ENCODE data around the gene AMDHD1. TPM values are rescaled to one million over a fixed set of nuclear protein-coding genes. Genes with fewer than 3 reads are reported as not detected.
A peak's percentile ranks its signal among the peaks of the same experiment; 100 is the strongest.
"Not testable (repeated sequence)": the region's sequence is repeated elsewhere in the genome, so short reads cannot be mapped to it uniquely, and the experiment has no call there.

The AMDHD1 gene
- total RNA-seq, 1 experiment from 2014 or later: 0.27 TPM

DNA sequence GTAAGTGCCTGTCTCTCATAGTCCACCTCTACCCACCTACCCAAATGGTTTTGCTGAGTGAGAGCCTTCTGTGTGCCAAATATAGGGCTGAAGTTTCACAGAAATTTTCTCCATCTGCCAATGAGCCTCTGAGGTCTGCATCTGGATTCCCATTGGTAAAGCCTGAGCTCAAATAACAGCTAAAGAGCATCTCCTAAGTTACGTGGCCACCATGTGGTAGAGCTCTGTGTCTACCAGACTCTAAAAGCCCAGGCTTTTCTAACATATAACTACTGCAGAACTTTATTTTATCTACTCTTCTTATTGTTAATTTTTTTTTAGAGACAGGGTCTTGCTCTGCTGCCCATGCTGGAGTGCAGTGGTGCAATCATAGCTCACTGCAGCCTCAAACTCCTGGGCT, 16.0 kb downstream of the AMDHD1 start:
- in situ Hi-C loops (cut with HindIII; ENCODE audit: low sequenced_read_pairs): no loop called here
- no peak for DNase-seq (ENCODE audit: low spot score)

- in situ Hi-C loops (cut with HindIII; ENCODE audit: low sequenced_read_pairs): no loop called here
Measured at GRCh38 chr12:95960241-95960640, 17.1 kb downstream of the AMDHD1 start.

GRCh38 chr12:95962222-95962621, 19.1 kb downstream of the AMDHD1 start:
- peak; percentile 25 for DNase-seq (ENCODE audit: low spot score)

More at GRCh38 chr12:95960241-95960640, 17.1 kb downstream of the AMDHD1 start:
- no peak for DNase-seq (ENCODE audit: low spot score)

GRCh38 chr12:95963096-95963495, 20.0 kb downstream of the AMDHD1 start:
- in situ Hi-C loops (cut with HindIII; ENCODE audit: low sequenced_read_pairs): no loop called here
- no peak for DNase-seq (ENCODE audit: low spot score)

More at GRCh38 chr12:95962222-95962621, 19.1 kb downstream of the AMDHD1 start:
- in situ Hi-C loops (cut with HindIII; ENCODE audit: low sequenced_read_pairs): no loop called here

DNA sequence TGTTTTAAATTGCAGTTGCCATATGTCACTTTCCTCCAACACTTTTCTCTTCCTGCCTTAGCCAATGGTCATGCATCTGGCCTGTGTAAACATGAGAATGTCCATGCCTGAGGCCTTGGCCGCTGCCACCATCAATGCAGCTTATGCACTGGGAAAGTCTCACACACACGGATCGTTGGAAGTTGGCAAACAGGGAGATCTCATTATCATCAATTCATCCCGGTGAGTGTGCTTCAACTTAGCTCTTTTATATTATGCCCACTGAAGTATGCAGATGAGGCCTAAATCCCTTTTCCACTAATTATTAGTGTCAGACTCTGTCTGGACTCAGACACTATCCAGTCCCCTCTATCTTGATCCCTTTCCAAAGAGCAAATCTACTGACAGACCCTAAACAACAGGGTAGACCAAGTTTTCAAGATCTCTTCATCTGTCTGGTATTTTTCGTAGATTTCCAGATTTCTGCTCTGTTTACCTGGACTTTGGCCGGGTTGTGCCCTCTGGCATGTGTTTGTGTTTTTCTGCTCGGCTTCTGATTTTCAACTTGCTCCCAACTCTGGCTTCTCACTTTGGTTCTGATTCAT, 23.2 kb downstream of the AMDHD1 start:
- in situ Hi-C loops (cut with HindIII; ENCODE audit: low sequenced_read_pairs): no loop called here
- no peak for DNase-seq (ENCODE audit: low spot score)

- in situ Hi-C loops (cut with HindIII; ENCODE audit: low sequenced_read_pairs): no loop called here
- DNase-seq (ENCODE audit: low spot score): no peak
Measured at GRCh38 chr12:95967301-95967700, 24.2 kb downstream of the AMDHD1 start.

- in situ Hi-C loops (cut with HindIII; ENCODE audit: low sequenced_read_pairs); DNase-seq (ENCODE audit: low spot score): not testable (repeated sequence)
Measured at GRCh38 chr12:95969116-95969515, 26.0 kb downstream of the AMDHD1 start.

DNA sequence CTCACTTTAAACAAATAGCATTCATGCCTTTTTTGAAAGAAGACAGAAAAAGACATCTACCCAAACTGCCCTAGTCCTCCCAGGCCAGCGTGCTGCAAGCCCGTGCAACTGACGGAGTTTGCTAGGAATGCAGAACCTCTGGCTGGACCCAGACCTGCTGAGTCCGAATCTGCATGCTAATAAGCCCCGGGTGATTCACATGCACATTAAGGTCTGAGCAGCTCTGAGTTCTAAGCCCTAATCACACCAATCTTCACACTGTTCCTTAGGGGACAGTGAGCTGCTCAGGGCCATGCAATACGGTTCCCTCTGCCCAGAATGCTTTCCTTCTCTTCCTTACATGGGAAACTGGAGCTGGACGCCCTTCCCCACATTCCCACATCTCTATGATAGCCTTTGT, 27.8 kb downstream of the AMDHD1 start:
- DNase-seq (ENCODE audit: low spot score): no peak
- in situ Hi-C loops (cut with HindIII; ENCODE audit: low sequenced_read_pairs): no loop called here

GRCh38 chr12:95972832-95973456, 29.8 kb downstream of the AMDHD1 start:
- in situ Hi-C loops (cut with HindIII; ENCODE audit: low sequenced_read_pairs): no loop called here
- DNase-seq (ENCODE audit: low spot score): no peak

- no peak for DNase-seq (ENCODE audit: low spot score)
- in situ Hi-C loops (cut with HindIII; ENCODE audit: low sequenced_read_pairs): no loop called here
Measured at GRCh38 chr12:95974358-95974757, 31.2 kb downstream of the AMDHD1 start.

- DNase-seq (ENCODE audit: low spot score): no peak
- in situ Hi-C loops (cut with HindIII; ENCODE audit: low sequenced_read_pairs): no loop called here
Measured at GRCh38 chr12:95975491-95975890, 32.4 kb downstream of the AMDHD1 start.

GRCh38 chr12:95976416-95976832, 33.3 kb downstream of the AMDHD1 start:
- DNase-seq (ENCODE audit: low spot score): no peak
- in situ Hi-C loops (cut with HindIII; ENCODE audit: low sequenced_read_pairs): no loop called here

- in situ Hi-C loops (cut with HindIII; ENCODE audit: low sequenced_read_pairs): no loop called here
- no peak for DNase-seq (ENCODE audit: low spot score)
Measured at GRCh38 chr12:95977764-95978305, 34.7 kb downstream of the AMDHD1 start.

DNA sequence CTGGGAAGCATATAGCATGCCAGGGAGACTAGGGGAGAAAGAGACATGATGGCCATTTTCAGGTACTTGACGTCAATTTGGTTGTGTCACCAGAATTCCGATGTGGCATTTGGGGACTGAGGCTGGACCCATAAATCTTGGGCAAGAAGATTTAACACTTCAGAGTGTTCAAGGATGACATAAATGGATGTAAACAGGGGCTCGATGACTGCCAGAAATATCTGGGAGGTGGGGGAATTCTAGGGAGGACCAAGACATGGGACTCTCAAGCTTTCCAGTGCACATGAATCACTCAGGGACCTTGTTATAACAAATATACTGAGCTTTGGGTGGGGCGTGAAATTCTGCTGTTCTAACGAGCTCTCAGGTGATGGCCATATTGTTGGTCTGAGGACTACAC, 35.2 kb downstream of the AMDHD1 start:
- in situ Hi-C loops (cut with HindIII; ENCODE audit: low sequenced_read_pairs): no loop called here
- DNase-seq (ENCODE audit: low spot score): no peak

DNA sequence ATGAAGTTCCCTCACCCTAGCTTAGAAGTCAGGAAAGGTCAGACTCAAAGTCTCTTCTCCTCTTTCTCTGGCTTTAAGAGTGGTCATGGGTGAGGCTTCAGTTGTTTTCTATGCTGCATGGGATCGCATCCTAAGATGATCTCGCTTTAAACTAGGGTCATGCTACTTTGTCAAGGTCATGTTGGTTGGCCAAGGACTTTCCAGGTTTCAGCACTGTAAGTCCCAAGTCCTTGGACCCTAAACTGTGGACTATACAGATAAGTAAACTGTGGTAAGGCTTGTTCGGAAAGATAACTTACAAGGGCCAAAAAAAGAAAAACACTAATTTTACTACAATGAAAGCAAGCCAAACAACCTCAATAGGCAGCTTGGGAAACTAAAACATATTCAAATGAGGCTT, 35.6 kb downstream of the AMDHD1 start:
- DNase-seq (ENCODE audit: low spot score): no peak
- in situ Hi-C loops (cut with HindIII; ENCODE audit: low sequenced_read_pairs): no loop called here

DNA sequence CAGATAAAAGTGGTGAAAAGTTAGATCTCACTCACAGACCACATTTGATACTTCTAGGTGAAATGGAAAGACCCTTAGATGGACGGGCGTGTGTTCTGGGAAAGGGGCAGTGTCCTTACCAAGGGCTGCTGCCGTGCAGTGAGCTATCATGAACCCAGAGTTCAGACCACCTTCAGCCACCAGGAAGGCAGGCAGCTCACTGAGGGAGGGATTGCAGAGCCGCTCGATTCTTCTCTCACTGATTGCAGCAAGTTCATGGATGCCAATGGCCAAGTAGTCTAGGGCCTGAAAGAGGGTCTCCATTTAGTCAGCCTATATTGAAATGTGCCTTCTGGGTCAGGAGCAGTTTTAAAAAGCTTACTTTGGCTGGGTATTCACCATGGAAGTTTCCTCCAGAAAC, 37.3 kb downstream of the AMDHD1 start:
- in situ Hi-C loops (cut with HindIII; ENCODE audit: low sequenced_read_pairs): no loop called here
- DNase-seq (ENCODE audit: low spot score): no peak

DNA sequence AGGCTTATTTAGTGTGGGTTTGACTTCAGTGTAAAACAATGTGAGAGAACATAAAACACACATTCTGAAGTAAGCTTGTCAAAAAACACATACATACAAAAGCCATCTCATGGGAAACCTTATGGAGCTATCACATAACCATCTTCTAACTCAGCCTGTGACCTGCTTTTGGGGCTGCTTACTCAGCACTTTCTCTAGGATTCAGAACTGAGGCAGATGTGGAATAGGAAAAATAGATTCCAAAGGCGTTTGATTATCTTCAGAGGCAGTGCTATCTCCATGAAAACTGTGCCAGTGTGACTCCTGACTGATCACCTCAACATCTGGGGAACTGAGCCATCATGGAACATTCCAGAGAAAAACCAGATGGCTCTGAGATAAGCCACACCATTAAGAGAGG, 39.5 kb downstream of the AMDHD1 start:
- in situ Hi-C loops (cut with HindIII; ENCODE audit: low sequenced_read_pairs): no loop called here
- no peak for DNase-seq (ENCODE audit: low spot score)

DNA sequence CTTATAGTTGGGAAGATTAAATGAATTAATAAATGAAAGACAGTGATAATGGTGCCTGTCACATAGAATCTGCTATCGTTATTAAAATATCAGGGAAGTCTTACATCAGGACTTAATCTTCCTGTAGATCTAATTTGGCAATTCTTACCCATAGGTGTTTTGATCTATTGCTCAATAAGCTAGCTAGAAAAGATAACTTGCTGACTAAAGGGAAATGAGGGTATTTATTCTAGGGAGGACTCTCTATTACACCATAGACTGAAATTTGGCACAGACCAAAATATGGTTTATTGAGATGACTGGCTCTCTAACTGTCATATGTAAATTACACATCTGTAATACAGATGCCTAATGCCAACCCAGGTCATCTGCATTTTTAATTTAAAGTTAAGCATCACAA, 41.6 kb downstream of the AMDHD1 start:
- in situ Hi-C loops (cut with HindIII; ENCODE audit: low sequenced_read_pairs): no loop called here
- no peak for DNase-seq (ENCODE audit: low spot score)

DNA sequence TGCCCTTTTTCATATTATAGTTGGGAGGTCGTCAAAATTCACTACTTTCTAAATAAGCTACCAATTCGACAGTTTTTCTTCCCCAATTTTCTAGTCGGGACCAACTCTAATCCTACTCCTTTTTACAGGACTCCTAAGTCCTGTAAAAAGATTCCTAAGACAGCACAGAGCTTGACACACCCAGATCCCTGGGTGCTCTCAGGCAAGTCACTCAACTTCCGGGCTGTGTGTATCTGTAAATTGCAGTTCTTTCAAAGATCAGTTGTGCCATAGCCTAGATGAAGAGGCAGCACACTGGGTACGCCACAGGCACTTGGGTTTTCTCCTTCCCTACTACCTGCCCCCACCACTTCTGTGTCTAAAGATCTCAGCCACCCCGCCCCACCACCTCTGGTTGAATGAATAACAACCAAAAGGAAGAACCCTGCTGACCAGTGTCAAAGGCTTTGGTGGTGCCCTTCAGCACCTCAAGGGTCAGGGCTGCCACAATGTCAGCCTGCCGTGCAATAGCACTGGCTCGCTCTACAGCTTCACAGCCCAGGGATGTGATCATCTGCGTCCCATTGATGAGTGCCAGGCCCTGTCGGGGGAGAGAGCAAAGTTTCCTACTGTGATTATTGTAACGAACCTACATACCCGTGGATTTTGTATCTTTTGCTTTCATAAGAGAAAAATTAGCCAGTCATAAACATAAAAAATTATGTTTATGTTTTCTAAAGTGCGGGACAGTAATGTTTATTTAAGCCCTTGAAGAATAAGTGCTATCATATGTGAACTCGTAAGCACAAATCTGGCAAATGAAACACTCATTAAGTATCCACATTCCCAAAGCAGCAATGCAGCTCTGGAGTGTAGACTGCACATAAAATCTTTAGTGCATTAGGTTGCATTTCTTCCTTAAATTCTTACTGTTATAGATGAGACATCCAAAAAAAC, 43.8 kb downstream of the AMDHD1 start:
- in situ Hi-C loops (cut with HindIII; ENCODE audit: low sequenced_read_pairs): no loop called here
- DNase-seq (ENCODE audit: low spot score): no peak

Data from G401 (cell line).